ENCODE data around the gene CBY1. TPM values are rescaled to one million over a fixed set of nuclear protein-coding genes. Genes with fewer than 3 reads are reported as not detected.

CBY1 gene
- total and polyA plus RNA-seq, 2 donors (not counting 3 experiments of a cell fraction or from before 2014, with no cell fraction given): 37.0 to 41.8 TPM

DNA sequence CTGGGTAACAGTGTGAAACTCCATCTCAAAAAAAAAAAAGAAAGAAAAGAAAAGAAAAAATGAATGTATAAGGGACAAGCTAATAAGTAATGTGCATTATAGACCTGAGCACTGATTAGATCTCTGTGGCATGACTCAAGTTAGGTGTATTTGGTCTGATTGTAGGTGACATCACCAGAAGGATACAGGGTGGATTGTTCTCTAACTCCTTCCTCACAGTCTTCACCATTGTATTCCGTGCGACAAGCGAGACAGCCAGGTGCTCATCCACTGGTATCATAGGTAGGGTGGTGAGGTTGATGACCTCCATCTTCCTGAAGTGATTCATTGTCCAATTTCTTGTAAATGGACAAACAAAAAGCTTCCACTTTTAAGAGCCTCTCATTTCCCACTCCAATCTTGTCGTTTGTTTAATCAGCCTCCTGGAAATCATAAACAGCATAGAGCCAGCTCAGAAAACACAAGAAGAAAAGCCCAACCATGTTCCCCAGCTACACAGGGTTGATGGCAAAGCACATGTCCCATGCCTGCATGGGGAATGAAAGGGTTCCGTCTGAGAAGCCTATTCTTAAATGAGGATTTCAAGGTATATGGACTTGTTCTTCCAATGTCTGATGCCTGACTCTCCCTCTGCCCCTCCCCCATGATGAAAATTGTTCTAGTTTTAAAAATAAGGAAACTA is 6.5 kb upstream of the CBY1 start:
- BruUV-seq (replicated peaks): no TSS peak
- dilution Hi-C loops (cut with MboI; ENCODE audit: extremely low pct_ligation_motif_present, low sequenced_read_pairs): no loop called here
- Histone ChIP-seq H4K20me1 (replicated peaks; ENCODE audit: control insufficient read depth, extremely low read depth, insufficient read depth, low read length) (no peaks in the 10 kb centered on the region), H3K79me2 (ENCODE audit: control insufficient read depth, insufficient read depth, low read length) (no peaks in the 10 kb centered on the region), H3K4me3 (replicated peaks in 1 of 3; ENCODE audit: insufficient read depth in 1 of 3, low read depth in 1 of 3, low read length in 3 of 3) (no peak overlapping the region), H3K27me3 (ENCODE audit: control insufficient read depth in 2 of 2, insufficient read depth in 2 of 2, low read length in 2 of 2) (no peaks in the 10 kb centered on the region), H3K27ac (ENCODE audit: insufficient read depth, low read depth, low read length) (no peak overlapping the region), H3K36me3 (ENCODE audit: control insufficient read depth in 2 of 2, extremely low read depth in 1 of 2, insufficient read depth in 2 of 2, low read length in 2 of 2) (no peaks in the 10 kb centered on the region), H3K9me3 (replicated peaks; ENCODE audit: control insufficient read depth, insufficient read depth, low read length) (no peaks in the 10 kb centered on the region), H3K4me1 (ENCODE audit: control insufficient read depth, extremely low read depth, insufficient read depth, low read length) (no peaks in the 10 kb centered on the region), H2AFZ (ENCODE audit: low read depth, low read length) (no peak overlapping the region), H3K4me2 (ENCODE audit: insufficient read depth, low read length) (no peak overlapping the region), H3K9ac (replicated peaks; ENCODE audit: extremely low read depth, insufficient read depth, low read length) (no peak overlapping the region), H3K9me1 (replicated peaks; ENCODE audit: control insufficient read depth, extremely low read depth, insufficient read depth, low read length) (no peaks in the 10 kb centered on the region)
- POLR2A ChIA-PET: no interaction called here
- DNase-seq (ENCODE audit: low read depth, low spot score): no peak
- intact Hi-C loops (cut with micrococcal nuclease): no loop called here
- no peak for TF ChIP-seq GATA2 (IDR thresholded peaks at IDR 0.05; ENCODE audit: insufficient read depth, insufficient read length, low read depth, low read length)
- CTCF ChIA-PET: interaction anchor here (0.5 kb wide), 1 partner anchor 286 kb away, joined by 3 read pairs; no protein-coding TSS in a partner anchor
- no peak for FAIRE-seq

DNA sequence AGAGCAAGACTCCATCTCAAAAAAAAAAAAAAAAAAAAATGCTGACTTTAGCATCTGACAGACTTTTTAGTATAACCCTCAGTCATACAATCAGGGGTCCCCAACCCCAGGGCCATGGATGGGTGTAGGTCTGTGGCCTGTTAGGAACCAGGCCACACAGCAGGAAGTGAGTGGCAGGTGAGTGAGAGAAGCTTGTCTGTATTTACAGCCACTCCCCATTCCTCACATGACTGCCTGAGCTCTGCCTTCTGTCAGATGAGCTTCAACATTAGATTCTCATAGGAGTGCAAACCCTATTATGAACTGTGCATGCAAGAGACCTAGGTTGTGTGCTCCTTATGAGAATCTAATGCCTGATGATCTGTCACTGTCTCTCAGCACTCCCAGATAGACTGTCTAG is 3.6 kb upstream of the CBY1 start:
- TF ChIP-seq MYC (IDR thresholded peaks at IDR 0.05; ENCODE audit: low read depth, low read length) (no peak), FOS (IDR thresholded peaks at IDR 0.05; ENCODE audit: borderline replicate concordance, insufficient read depth, low read length) (no peak), EZH2 (IDR thresholded peaks at IDR 0.05; ENCODE audit: borderline replicate concordance, low read depth, low read length, severe bottlenecking) (no peak), POLR2A (IDR thresholded peaks at IDR 0.05; ENCODE audit: low read depth, low read length) (no peak), JUN (IDR thresholded peaks at IDR 0.05; ENCODE audit: borderline replicate concordance, insufficient read depth, insufficient read length, low read depth) (no peak), POLR2AphosphoS5 (IDR thresholded peaks at IDR 0.05; ENCODE audit: insufficient read depth, low read depth, low read length) (no peak), GATA2 (IDR thresholded peaks at IDR 0.05; ENCODE audit: insufficient read depth, insufficient read length, low read depth, low read length) (no peak)
- TF ChIP-seq, protein P1, sequence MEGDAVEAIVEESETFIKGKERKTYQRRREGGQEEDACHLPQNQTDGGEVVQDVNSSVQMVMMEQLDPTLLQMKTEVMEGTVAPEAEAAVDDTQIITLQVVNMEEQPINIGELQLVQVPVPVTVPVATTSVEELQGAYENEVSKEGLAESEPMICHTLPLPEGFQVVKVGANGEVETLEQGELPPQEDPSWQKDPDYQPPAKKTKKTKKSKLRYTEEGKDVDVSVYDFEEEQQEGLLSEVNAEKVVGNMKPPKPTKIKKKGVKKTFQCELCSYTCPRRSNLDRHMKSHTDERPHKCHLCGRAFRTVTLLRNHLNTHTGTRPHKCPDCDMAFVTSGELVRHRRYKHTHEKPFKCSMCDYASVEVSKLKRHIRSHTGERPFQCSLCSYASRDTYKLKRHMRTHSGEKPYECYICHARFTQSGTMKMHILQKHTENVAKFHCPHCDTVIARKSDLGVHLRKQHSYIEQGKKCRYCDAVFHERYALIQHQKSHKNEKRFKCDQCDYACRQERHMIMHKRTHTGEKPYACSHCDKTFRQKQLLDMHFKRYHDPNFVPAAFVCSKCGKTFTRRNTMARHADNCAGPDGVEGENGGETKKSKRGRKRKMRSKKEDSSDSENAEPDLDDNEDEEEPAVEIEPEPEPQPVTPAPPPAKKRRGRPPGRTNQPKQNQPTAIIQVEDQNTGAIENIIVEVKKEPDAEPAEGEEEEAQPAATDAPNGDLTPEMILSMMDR (IDR thresholded peaks at IDR 0.05; ENCODE audit: extremely low read depth in 1 of 2, insufficient read depth in 1 of 2, low read depth in 1 of 2, low read length in 2 of 2): no peak
- TF ChIP-seq, protein P2, sequence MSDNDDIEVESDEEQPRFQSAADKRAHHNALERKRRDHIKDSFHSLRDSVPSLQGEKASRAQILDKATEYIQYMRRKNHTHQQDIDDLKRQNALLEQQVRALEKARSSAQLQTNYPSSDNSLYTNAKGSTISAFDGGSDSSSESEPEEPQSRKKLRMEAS (IDR thresholded peaks at IDR 0.05; ENCODE audit: insufficient read depth, insufficient read length): no peak
- Histone ChIP-seq H4K20me1 (replicated peaks; ENCODE audit: control insufficient read depth, extremely low read depth, insufficient read depth, low read length) (no peaks in the 10 kb centered on the region), H3K4me1 (ENCODE audit: control insufficient read depth, extremely low read depth, insufficient read depth, low read length) (peaks cover 11% of the 10 kb centered on the region), H3K79me2 (ENCODE audit: control insufficient read depth, insufficient read depth, low read length) (peaks cover 6% of the 10 kb centered on the region), H3K27me3 (ENCODE audit: control insufficient read depth in 2 of 2, insufficient read depth in 2 of 2, low read length in 2 of 2) (no peaks in the 10 kb centered on the region), H3K9me3 (replicated peaks; ENCODE audit: control insufficient read depth, insufficient read depth, low read length) (no peaks in the 10 kb centered on the region), H3K9ac (replicated peaks; ENCODE audit: extremely low read depth, insufficient read depth, low read length) (no peak overlapping the region), H3K36me3 (ENCODE audit: control insufficient read depth in 2 of 2, extremely low read depth in 1 of 2, insufficient read depth in 2 of 2, low read length in 2 of 2) (no peaks in the 10 kb centered on the region), H3K9me1 (replicated peaks; ENCODE audit: control insufficient read depth, extremely low read depth, insufficient read depth, low read length) (no peaks in the 10 kb centered on the region), H3K27ac (ENCODE audit: insufficient read depth, low read depth, low read length) (no peak overlapping the region), H2AFZ (ENCODE audit: low read depth, low read length) (no peak overlapping the region), H3K4me3 (replicated peaks in 1 of 3; ENCODE audit: insufficient read depth in 1 of 3, low read depth in 1 of 3, low read length in 3 of 3) (no peak overlapping the region), H3K4me2 (ENCODE audit: insufficient read depth, low read length) (no peak overlapping the region)
- intact Hi-C loops (cut with micrococcal nuclease): no loop called here
- no TSS peak for BruUV-seq (replicated peaks)
- no peak for FAIRE-seq
- ChIA-PET CTCF (no interaction called here), POLR2A (interaction anchor here (0.6 kb wide), 1 partner anchor 111 kb away, joined by 3 read pairs; no protein-coding TSS in a partner anchor)
- dilution Hi-C loops (cut with MboI; ENCODE audit: extremely low pct_ligation_motif_present, low sequenced_read_pairs): no loop called here
- no peak for DNase-seq (ENCODE audit: low read depth, low spot score)
